SK-N-SH (cell line): Measurements from ENCODE around the gene MGAT5B.

Source experiments
- ELF1 ChIP-seq: IDR thresholded peaks from 2 replicates; pipeline ENCODE4 v1.4.0; 2012
- EP300 ChIP-seq, 2 experiments: IDR thresholded peaks; 2 replicates each; pipeline versions ENCODE4 v1.4.0 to v1.6.1; 2012; ENCODE audit warnings: borderline replicate concordance in 1 of 2, low read depth in 1 of 2, low read length in 1 of 2
- FOSL2 ChIP-seq: IDR thresholded peaks from 2 replicates; pipeline ENCODE4 v1.4.0; 2012; ENCODE audit warnings: low read depth, mild to moderate bottlenecking, moderate library complexity, borderline replicate concordance
- MEF2A ChIP-seq: IDR thresholded peaks from 2 replicates; pipeline ENCODE4 v1.4.0; 2012; ENCODE audit warnings: low read depth, borderline replicate concordance
- POLR2AphosphoS5 ChIP-seq: IDR thresholded peaks from 2 replicates; pipeline ENCODE4 v1.6.1; 2012; ENCODE audit warnings: low read depth, low read length
- RAD21 ChIP-seq: IDR thresholded peaks from 2 replicates; pipeline ENCODE4 v1.6.1; 2012; ENCODE audit warnings: mild to moderate bottlenecking, low read length
- SMC3 ChIP-seq: IDR thresholded peaks from 2 replicates; pipeline ENCODE4 v1.6.1; 2012; ENCODE audit warnings: low read depth, low read length, improper control_type of control experiment
- TAF1 ChIP-seq: IDR thresholded peaks from 2 replicates; pipeline ENCODE4 v1.6.1; 2012; ENCODE audit warnings: low read depth, mild to moderate bottlenecking, low read length, moderate library complexity, borderline replicate concordance
- TF ChIP-seq, protein P1 (sequence below): fragments of 200-600 bp; sonication (generic); IDR thresholded peaks from 2 replicates; pipeline ENCODE4 v1.6.1; 2017; ENCODE audit warnings: antibody characterized with exemption, mild to moderate bottlenecking, moderate library complexity
- TF ChIP-seq, protein P2 (sequence below): fragments of 150-350 bp; IDR thresholded peaks from 2 replicates; pipeline ENCODE4 v1.6.1; 2017; ENCODE audit warnings: antibody characterized with exemption, low read length, low read depth, borderline replicate concordance
- TF ChIP-seq, protein P3 (sequence below): IDR thresholded peaks from 2 replicates; pipeline ENCODE4 v1.6.1; 2012; ENCODE audit warnings: mild to moderate bottlenecking, low read depth, low read length, moderate library complexity
- TF ChIP-seq, protein P4 (sequence below): fragments of 150-350 bp; IDR thresholded peaks from 2 replicates; pipeline ENCODE4 v1.6.1; 2016; ENCODE audit warnings: mild to moderate bottlenecking, low read depth, low read length
- TF ChIP-seq, protein P5 (sequence below): IDR thresholded peaks from 2 replicates; pipeline ENCODE4 v1.4.0; 2012; ENCODE audit warnings: low read depth

DNA sequence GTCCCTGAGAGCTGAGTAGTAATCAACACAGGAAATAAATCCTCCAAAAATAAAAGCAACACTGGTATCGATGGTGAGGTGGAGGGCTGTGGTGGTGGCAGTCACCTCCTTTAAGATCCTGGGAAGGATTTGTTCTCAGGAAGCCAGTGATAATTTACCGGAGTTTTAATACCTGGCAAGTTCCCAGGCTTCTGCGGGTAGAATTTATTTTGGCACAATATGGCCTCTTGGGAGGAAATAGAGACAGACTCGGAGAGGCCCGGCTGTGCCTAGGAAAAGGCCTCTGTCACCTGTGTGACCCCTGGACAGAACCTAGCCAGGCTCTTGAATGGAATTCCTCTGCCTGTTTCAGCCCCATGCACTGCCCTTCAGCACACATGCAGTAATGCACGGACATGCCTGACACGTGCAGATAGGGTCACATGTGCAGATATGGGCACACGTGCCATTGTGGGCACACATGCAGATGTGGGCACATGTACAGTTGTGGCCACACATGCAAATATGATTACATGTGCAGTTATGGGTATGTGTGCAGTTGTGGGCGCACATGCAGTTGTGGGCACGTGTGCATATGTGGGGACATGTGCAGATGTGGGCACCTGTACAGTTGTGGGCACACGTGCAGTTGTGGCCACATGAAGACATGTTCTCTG, 33.5 kb downstream of the MGAT5B start:
- TF ChIP-seq TAF1: no peak
- TF ChIP-seq, protein P1, sequence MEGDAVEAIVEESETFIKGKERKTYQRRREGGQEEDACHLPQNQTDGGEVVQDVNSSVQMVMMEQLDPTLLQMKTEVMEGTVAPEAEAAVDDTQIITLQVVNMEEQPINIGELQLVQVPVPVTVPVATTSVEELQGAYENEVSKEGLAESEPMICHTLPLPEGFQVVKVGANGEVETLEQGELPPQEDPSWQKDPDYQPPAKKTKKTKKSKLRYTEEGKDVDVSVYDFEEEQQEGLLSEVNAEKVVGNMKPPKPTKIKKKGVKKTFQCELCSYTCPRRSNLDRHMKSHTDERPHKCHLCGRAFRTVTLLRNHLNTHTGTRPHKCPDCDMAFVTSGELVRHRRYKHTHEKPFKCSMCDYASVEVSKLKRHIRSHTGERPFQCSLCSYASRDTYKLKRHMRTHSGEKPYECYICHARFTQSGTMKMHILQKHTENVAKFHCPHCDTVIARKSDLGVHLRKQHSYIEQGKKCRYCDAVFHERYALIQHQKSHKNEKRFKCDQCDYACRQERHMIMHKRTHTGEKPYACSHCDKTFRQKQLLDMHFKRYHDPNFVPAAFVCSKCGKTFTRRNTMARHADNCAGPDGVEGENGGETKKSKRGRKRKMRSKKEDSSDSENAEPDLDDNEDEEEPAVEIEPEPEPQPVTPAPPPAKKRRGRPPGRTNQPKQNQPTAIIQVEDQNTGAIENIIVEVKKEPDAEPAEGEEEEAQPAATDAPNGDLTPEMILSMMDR: no peak
- no peak for TF ChIP-seq MEF2A
- TF ChIP-seq, protein P2, sequence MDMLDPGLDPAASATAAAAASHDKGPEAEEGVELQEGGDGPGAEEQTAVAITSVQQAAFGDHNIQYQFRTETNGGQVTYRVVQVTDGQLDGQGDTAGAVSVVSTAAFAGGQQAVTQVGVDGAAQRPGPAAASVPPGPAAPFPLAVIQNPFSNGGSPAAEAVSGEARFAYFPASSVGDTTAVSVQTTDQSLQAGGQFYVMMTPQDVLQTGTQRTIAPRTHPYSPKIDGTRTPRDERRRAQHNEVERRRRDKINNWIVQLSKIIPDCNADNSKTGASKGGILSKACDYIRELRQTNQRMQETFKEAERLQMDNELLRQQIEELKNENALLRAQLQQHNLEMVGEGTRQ: no peak
- TF ChIP-seq, protein P3, sequence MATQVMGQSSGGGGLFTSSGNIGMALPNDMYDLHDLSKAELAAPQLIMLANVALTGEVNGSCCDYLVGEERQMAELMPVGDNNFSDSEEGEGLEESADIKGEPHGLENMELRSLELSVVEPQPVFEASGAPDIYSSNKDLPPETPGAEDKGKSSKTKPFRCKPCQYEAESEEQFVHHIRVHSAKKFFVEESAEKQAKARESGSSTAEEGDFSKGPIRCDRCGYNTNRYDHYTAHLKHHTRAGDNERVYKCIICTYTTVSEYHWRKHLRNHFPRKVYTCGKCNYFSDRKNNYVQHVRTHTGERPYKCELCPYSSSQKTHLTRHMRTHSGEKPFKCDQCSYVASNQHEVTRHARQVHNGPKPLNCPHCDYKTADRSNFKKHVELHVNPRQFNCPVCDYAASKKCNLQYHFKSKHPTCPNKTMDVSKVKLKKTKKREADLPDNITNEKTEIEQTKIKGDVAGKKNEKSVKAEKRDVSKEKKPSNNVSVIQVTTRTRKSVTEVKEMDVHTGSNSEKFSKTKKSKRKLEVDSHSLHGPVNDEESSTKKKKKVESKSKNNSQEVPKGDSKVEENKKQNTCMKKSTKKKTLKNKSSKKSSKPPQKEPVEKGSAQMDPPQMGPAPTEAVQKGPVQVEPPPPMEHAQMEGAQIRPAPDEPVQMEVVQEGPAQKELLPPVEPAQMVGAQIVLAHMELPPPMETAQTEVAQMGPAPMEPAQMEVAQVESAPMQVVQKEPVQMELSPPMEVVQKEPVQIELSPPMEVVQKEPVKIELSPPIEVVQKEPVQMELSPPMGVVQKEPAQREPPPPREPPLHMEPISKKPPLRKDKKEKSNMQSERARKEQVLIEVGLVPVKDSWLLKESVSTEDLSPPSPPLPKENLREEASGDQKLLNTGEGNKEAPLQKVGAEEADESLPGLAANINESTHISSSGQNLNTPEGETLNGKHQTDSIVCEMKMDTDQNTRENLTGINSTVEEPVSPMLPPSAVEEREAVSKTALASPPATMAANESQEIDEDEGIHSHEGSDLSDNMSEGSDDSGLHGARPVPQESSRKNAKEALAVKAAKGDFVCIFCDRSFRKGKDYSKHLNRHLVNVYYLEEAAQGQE: no peak
- TF ChIP-seq, protein P4, sequence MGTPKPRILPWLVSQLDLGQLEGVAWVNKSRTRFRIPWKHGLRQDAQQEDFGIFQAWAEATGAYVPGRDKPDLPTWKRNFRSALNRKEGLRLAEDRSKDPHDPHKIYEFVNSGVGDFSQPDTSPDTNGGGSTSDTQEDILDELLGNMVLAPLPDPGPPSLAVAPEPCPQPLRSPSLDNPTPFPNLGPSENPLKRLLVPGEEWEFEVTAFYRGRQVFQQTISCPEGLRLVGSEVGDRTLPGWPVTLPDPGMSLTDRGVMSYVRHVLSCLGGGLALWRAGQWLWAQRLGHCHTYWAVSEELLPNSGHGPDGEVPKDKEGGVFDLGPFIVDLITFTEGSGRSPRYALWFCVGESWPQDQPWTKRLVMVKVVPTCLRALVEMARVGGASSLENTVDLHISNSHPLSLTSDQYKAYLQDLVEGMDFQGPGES: no peak
- no peak for TF ChIP-seq RAD21
- no peak for TF ChIP-seq POLR2AphosphoS5
- TF ChIP-seq FOSL2: no peak
- TF ChIP-seq, protein P5, sequence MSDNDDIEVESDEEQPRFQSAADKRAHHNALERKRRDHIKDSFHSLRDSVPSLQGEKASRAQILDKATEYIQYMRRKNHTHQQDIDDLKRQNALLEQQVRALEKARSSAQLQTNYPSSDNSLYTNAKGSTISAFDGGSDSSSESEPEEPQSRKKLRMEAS: no peak
- no peak for TF ChIP-seq ELF1
- TF ChIP-seq EP300 (IDR thresholded peaks at IDR 0.05; ENCODE audit: borderline replicate concordance in 1 of 2, low read depth in 1 of 2, low read length in 1 of 2): no peak
- TF ChIP-seq SMC3: no peak
